WTC11 (cell line): ENCODE results near the gene LMAN2. TPM values are rescaled to one million over a fixed set of nuclear protein-coding genes. Genes with fewer than 3 reads are reported as not detected.
A peak's percentile ranks its signal among the peaks of the same experiment; 100 is the strongest.

ENCODE experiments used
- ATAC-seq: fragments of 200-7000 bp; cut with Tn5 transposase; 2 replicates; pipeline ENCODE4 v1.10.0; 2021; ENCODE audit warnings: mild to moderate bottlenecking, moderate library complexity
- CTCF ChIA-PET: fragments of 300-600 bp; sonication (Branson Sonifier 250); formaldehyde crosslinking; loops from one replicate; lab custom pipeline; 2021; ENCODE audit warnings: antibody characterized with exemption; lab: Charles Lee
- POLR2A ChIA-PET: fragments of 350-600 bp; sonication (Branson Sonifier 250); formaldehyde crosslinking; loops from one replicate; lab custom pipeline; 2021; ENCODE audit warnings: antibody characterized with exemption; lab: Charles Lee
- DNase-seq: peaks from one replicate; pipeline ENCODE4 v3.0.0; 2021; ENCODE audit warnings: low spot score
- H3K27ac Mint-ChIP-seq: 2 replicates; pipeline ENCODE4 v1.8.0; 2021; ENCODE audit warnings: mixed read lengths
- H3K27me3 Mint-ChIP-seq: 2 replicates; pipeline ENCODE4 v1.8.0; 2021; ENCODE audit warnings: low read depth, mild to moderate bottlenecking, moderate library complexity, mixed read lengths
- H3K36me3 Mint-ChIP-seq: 2 replicates; pipeline ENCODE4 v1.8.0; 2021; ENCODE audit warnings: mixed read lengths
- H3K4me1 Mint-ChIP-seq: 2 replicates; pipeline ENCODE4 v1.8.0; 2022; ENCODE audit warnings: mixed read lengths
- H3K4me3 Mint-ChIP-seq: 2 replicates; pipeline ENCODE4 v1.8.0; 2021; ENCODE audit warnings: mild to moderate bottlenecking, moderate library complexity, mixed read lengths
- H3K9me3 Mint-ChIP-seq: 2 replicates; pipeline ENCODE4 v1.8.0; 2021; ENCODE audit warnings: mixed read lengths
- CBFB ChIP-seq: sonication (generic); formaldehyde crosslinking; IDR thresholded peaks from 2 replicates; pipeline ENCODE4 v1.8.1; 2022; ENCODE audit warnings: mild to moderate bottlenecking, low read depth, missing genetic modification reagents
- CREM ChIP-seq: sonication (generic); formaldehyde crosslinking; IDR thresholded peaks from 2 replicates; pipeline ENCODE4 v1.8.1; 2022; ENCODE audit warnings: mild to moderate bottlenecking, missing genetic modification reagents, moderate library complexity
- GTF2I ChIP-seq: fragments of 250-450 bp; sonication (Bioruptor Pico); conservative IDR thresholded peaks from 2 replicates; pipeline ENCODE4 v1.4.0; 2021; ENCODE audit warnings: mild to moderate bottlenecking
- MXD4 ChIP-seq: fragments of 250-450 bp; sonication (Bioruptor Pico); IDR thresholded peaks from 2 replicates; pipeline ENCODE4 v1.8.0; 2021; ENCODE audit warnings: mild to moderate bottlenecking, moderate library complexity, borderline replicate concordance
- MYBL2 ChIP-seq: sonication (generic); formaldehyde crosslinking; IDR thresholded peaks from 2 replicates; pipeline ENCODE4 v1.8.1; 2023; ENCODE audit warnings: mild to moderate bottlenecking, moderate library complexity, missing genetic modification reagents
- NR1H2 ChIP-seq: sonication (generic); formaldehyde crosslinking; IDR thresholded peaks from 2 replicates; pipeline ENCODE4 v1.9.0; 2021; ENCODE audit warnings: mild to moderate bottlenecking, moderate library complexity, missing genetic modification reagents
- RELA ChIP-seq: sonication (generic); formaldehyde crosslinking; IDR thresholded peaks from 2 replicates; pipeline ENCODE4 v1.8.1; 2022; ENCODE audit warnings: missing genetic modification reagents, mild to moderate bottlenecking, borderline replicate concordance
- SMAD3 ChIP-seq: sonication (generic); formaldehyde crosslinking; IDR thresholded peaks from 2 replicates; pipeline ENCODE4 v1.8.0; 2022; ENCODE audit warnings: missing genetic modification reagents, mild to moderate bottlenecking, borderline replicate concordance
- TCF7 ChIP-seq: sonication (generic); formaldehyde crosslinking; IDR thresholded peaks from 2 replicates; pipeline ENCODE4 v1.8.0; 2022; ENCODE audit warnings: mild to moderate bottlenecking, low read depth, missing genetic modification reagents, moderate library complexity
- ZBTB21 ChIP-seq: sonication (generic); formaldehyde crosslinking; IDR thresholded peaks from 2 replicates; pipeline ENCODE4 v1.8.1; 2023; ENCODE audit warnings: mild to moderate bottlenecking, missing genetic modification reagents, borderline replicate concordance
- ZNF219 ChIP-seq: sonication (generic); formaldehyde crosslinking; IDR thresholded peaks from 2 replicates; pipeline ENCODE4 v1.8.0; 2023; ENCODE audit warnings: missing genetic modification reagents, mild to moderate bottlenecking, borderline replicate concordance
- ZNF263 ChIP-seq: sonication (generic); formaldehyde crosslinking; IDR thresholded peaks from 2 replicates; pipeline ENCODE4 v1.8.1; 2022; ENCODE audit warnings: low read depth, mild to moderate bottlenecking, moderate library complexity, missing genetic modification reagents
- ZNF416 ChIP-seq: fragments of 250-450 bp; sonication (Bioruptor Pico); IDR thresholded peaks from 2 replicates; pipeline ENCODE4 v1.9.0; 2021; ENCODE audit warnings: mild to moderate bottlenecking, inconsistent platforms
- ZNF671 ChIP-seq: fragments of 250-450 bp; sonication (Bioruptor Pico); IDR thresholded peaks from 2 replicates; pipeline ENCODE4 v1.8.0; 2021; ENCODE audit warnings: mild to moderate bottlenecking
- total RNA-seq: library from RNA; stranded (reverse); gene quantifications from 3 replicates; pipeline ENCODE4 v1.2.3, GENCODE V29; 2021
- TF ChIP-seq, protein P1 (sequence below): sonication (generic); formaldehyde crosslinking; IDR thresholded peaks from 2 replicates; pipeline ENCODE4 v1.8.0; 2023; ENCODE audit warnings: mild to moderate bottlenecking, missing genetic modification reagents
- TF ChIP-seq, protein P2 (sequence below): fragments of 250-450 bp; sonication (Bioruptor Pico); IDR thresholded peaks from 2 replicates; pipeline ENCODE4 v1.9.0; 2021; ENCODE audit warnings: mild to moderate bottlenecking
- TF ChIP-seq, protein P3 (sequence below): sonication (generic); formaldehyde crosslinking; IDR thresholded peaks from 2 replicates; pipeline ENCODE4 v1.8.1; 2022; ENCODE audit warnings: mild to moderate bottlenecking, missing genetic modification reagents, moderate library complexity, borderline replicate concordance
- TF ChIP-seq, protein P4 (sequence below): fragments of 250-450 bp; sonication (Bioruptor Pico); IDR thresholded peaks from 2 replicates; pipeline ENCODE4 v2.1.2; 2022; ENCODE audit warnings: mild to moderate bottlenecking, moderate library complexity
- TF ChIP-seq, protein P5 (sequence below): sonication (generic); formaldehyde crosslinking; conservative IDR thresholded peaks from 2 replicates; pipeline ENCODE4 v1.8.1; 2023; ENCODE audit warnings: mild to moderate bottlenecking, low read depth, missing genetic modification reagents, moderate library complexity
- TF ChIP-seq, protein P6 (sequence below): sonication (generic); formaldehyde crosslinking; IDR thresholded peaks from 2 replicates; pipeline ENCODE4 v1.8.1; 2022; ENCODE audit warnings: missing genetic modification reagents, borderline replicate concordance

LMAN2 gene
- total RNA-seq, 1 experiment from 2014 or later: 162 TPM

DNA sequence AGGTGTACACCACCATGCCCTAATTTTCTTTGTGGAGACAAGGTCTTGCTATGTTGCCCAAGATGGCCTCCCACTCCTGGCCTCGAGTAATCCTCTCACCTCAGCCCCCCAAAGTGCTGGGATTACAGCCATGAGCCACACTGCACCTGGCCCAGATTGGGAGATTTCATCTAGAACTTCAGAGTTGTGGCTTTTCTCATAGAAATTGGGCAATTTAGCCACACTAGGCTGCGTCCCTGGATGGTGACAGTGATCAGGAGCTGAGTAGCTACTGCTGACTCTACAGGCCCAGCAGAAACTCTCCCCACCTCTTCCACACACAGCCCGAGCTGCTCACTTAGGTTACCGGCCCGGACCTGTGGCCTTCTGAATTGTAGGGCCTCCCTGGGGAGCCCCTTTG lies 41.3 kb upstream of the LMAN2 start:
- H3K4me3 Mint-ChIP-seq: no peak overlapping the region
- ChIA-PET POLR2A (interaction anchor here (1.5 kb wide), 1 partner anchor 10 kb away, joined by 6 read pairs; no protein-coding TSS in a partner anchor), CTCF (interaction anchor here (1.0 to 9.6 kb wide), 6 partner anchors 10 to 62 kb away, joined by 3 to 216 read pairs (median 6); partner anchors contain the start of gene PFN3)
- H3K36me3 Mint-ChIP-seq: no peaks in the 10 kb centered on the region
- H3K27ac Mint-ChIP-seq: no peak overlapping the region
- TF ChIP-seq MXD4 (CRISPR knock-in tag): no peak
- ATAC-seq (no peak), DNase-seq (no peak)
- no peaks in the 10 kb centered on the region for H3K9me3 Mint-ChIP-seq
- H3K4me1 Mint-ChIP-seq: peaks cover 42% of the 10 kb centered on the region
- H3K27me3 Mint-ChIP-seq: peaks cover 31% of the 10 kb centered on the region

DNA sequence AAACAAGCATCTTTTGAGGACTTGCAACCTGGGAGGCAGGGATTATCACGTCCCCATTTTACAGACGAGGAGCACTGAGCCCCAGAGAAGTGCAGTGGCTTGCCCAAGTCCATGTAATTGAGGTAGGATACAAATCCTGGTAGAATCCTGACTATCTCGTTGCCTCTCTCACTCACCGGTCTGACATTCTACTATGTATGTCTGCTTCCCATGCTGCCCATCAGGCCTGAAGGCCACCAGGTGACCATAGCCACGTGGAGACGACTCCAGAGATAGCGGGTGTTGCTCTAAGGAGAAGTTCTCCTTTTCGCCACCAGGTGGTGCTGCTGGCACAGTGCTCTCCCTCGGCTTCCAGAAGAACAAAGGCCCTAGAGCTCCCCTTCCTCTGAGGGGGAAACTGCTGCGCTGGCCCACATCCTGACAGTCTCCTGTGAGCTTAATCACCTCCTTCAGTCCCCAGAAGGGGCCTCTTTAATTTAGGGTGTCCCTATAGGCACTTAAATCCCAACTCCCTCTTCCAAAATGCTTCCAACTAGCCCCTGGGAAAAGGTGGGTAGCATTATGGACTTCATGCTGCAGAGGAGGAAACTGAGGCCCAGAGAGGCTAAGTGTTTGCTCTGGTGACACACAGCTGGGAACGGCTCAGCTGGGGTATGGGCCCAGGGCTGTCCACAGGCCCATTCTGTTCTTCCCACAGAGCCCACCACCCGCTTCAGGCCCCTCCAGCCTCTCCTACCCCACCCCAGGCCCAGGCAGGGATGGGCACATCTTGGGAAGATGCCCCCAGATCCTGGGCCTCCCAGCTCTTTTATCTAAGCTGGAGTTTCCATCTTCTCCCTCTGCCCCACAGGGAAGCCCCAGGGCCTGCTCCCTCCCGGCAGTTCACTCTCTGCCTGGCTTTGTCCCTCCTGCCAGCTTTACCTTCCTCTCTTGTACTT lies 39.2 kb upstream of the LMAN2 start:
- H3K36me3 Mint-ChIP-seq: no peaks in the 10 kb centered on the region
- DNase-seq (peak; percentile 93), ATAC-seq (peak; percentile 88)
- H3K27ac Mint-ChIP-seq: no peak overlapping the region
- no peak overlapping the region for H3K4me3 Mint-ChIP-seq
- no peaks in the 10 kb centered on the region for H3K9me3 Mint-ChIP-seq
- CTCF ChIA-PET: interaction anchor here (0.6 to 9.6 kb wide), 44 partner anchors 8 to 303 kb away, joined by 3 to 216 read pairs (median 6); partner anchors contain the start of genes F12, FGFR4, GRK6 and LMAN2
- peaks cover 31% of the 10 kb centered on the region for H3K27me3 Mint-ChIP-seq
- H3K4me1 Mint-ChIP-seq: peaks cover 32% of the 10 kb centered on the region
- POLR2A ChIA-PET: interaction anchor here (0.5 to 2.1 kb wide), 7 partner anchors 8 to 69 kb away, joined by 3 to 11 read pairs (median 6); partner anchors contain the start of gene GRK6
- TF ChIP-seq, protein P1, sequence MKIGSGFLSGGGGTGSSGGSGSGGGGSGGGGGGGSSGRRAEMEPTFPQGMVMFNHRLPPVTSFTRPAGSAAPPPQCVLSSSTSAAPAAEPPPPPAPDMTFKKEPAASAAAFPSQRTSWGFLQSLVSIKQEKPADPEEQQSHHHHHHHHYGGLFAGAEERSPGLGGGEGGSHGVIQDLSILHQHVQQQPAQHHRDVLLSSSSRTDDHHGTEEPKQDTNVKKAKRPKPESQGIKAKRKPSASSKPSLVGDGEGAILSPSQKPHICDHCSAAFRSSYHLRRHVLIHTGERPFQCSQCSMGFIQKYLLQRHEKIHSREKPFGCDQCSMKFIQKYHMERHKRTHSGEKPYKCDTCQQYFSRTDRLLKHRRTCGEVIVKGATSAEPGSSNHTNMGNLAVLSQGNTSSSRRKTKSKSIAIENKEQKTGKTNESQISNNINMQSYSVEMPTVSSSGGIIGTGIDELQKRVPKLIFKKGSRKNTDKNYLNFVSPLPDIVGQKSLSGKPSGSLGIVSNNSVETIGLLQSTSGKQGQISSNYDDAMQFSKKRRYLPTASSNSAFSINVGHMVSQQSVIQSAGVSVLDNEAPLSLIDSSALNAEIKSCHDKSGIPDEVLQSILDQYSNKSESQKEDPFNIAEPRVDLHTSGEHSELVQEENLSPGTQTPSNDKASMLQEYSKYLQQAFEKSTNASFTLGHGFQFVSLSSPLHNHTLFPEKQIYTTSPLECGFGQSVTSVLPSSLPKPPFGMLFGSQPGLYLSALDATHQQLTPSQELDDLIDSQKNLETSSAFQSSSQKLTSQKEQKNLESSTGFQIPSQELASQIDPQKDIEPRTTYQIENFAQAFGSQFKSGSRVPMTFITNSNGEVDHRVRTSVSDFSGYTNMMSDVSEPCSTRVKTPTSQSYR (CRISPR knock-in tag): no peak
- TF ChIP-seq, protein P2, sequence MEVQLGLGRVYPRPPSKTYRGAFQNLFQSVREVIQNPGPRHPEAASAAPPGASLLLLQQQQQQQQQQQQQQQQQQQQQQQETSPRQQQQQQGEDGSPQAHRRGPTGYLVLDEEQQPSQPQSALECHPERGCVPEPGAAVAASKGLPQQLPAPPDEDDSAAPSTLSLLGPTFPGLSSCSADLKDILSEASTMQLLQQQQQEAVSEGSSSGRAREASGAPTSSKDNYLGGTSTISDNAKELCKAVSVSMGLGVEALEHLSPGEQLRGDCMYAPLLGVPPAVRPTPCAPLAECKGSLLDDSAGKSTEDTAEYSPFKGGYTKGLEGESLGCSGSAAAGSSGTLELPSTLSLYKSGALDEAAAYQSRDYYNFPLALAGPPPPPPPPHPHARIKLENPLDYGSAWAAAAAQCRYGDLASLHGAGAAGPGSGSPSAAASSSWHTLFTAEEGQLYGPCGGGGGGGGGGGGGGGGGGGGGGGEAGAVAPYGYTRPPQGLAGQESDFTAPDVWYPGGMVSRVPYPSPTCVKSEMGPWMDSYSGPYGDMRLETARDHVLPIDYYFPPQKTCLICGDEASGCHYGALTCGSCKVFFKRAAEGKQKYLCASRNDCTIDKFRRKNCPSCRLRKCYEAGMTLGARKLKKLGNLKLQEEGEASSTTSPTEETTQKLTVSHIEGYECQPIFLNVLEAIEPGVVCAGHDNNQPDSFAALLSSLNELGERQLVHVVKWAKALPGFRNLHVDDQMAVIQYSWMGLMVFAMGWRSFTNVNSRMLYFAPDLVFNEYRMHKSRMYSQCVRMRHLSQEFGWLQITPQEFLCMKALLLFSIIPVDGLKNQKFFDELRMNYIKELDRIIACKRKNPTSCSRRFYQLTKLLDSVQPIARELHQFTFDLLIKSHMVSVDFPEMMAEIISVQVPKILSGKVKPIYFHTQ (CRISPR knock-in tag): no peak
- no peak for TF ChIP-seq NR1H2 (CRISPR knock-in tag)
- TF ChIP-seq ZNF219 (CRISPR knock-in tag): no peak
- peak; percentile 36; the same call in 1 of the 2 replicates for TF ChIP-seq GTF2I (CRISPR knock-in tag)
- TF ChIP-seq, protein P3, sequence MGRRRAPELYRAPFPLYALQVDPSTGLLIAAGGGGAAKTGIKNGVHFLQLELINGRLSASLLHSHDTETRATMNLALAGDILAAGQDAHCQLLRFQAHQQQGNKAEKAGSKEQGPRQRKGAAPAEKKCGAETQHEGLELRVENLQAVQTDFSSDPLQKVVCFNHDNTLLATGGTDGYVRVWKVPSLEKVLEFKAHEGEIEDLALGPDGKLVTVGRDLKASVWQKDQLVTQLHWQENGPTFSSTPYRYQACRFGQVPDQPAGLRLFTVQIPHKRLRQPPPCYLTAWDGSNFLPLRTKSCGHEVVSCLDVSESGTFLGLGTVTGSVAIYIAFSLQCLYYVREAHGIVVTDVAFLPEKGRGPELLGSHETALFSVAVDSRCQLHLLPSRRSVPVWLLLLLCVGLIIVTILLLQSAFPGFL (CRISPR knock-in tag): no peak
- no peak for TF ChIP-seq ZNF263
- no peak for TF ChIP-seq ZBTB21 (CRISPR knock-in tag)
- TF ChIP-seq, protein P4, sequence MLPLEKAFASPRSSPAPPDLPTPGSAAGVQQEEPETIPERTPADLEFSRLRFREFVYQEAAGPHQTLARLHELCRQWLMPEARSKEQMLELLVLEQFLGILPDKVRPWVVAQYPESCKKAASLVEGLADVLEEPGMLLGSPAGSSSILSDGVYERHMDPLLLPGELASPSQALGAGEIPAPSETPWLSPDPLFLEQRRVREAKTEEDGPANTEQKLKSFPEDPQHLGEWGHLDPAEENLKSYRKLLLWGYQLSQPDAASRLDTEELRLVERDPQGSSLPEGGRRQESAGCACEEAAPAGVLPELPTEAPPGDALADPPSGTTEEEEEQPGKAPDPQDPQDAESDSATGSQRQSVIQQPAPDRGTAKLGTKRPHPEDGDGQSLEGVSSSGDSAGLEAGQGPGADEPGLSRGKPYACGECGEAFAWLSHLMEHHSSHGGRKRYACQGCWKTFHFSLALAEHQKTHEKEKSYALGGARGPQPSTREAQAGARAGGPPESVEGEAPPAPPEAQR (CRISPR knock-in tag): no peak
- TF ChIP-seq, protein P5, sequence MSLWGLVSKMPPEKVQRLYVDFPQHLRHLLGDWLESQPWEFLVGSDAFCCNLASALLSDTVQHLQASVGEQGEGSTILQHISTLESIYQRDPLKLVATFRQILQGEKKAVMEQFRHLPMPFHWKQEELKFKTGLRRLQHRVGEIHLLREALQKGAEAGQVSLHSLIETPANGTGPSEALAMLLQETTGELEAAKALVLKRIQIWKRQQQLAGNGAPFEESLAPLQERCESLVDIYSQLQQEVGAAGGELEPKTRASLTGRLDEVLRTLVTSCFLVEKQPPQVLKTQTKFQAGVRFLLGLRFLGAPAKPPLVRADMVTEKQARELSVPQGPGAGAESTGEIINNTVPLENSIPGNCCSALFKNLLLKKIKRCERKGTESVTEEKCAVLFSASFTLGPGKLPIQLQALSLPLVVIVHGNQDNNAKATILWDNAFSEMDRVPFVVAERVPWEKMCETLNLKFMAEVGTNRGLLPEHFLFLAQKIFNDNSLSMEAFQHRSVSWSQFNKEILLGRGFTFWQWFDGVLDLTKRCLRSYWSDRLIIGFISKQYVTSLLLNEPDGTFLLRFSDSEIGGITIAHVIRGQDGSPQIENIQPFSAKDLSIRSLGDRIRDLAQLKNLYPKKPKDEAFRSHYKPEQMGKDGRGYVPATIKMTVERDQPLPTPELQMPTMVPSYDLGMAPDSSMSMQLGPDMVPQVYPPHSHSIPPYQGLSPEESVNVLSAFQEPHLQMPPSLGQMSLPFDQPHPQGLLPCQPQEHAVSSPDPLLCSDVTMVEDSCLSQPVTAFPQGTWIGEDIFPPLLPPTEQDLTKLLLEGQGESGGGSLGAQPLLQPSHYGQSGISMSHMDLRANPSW: no peak
- TF ChIP-seq, protein P6, sequence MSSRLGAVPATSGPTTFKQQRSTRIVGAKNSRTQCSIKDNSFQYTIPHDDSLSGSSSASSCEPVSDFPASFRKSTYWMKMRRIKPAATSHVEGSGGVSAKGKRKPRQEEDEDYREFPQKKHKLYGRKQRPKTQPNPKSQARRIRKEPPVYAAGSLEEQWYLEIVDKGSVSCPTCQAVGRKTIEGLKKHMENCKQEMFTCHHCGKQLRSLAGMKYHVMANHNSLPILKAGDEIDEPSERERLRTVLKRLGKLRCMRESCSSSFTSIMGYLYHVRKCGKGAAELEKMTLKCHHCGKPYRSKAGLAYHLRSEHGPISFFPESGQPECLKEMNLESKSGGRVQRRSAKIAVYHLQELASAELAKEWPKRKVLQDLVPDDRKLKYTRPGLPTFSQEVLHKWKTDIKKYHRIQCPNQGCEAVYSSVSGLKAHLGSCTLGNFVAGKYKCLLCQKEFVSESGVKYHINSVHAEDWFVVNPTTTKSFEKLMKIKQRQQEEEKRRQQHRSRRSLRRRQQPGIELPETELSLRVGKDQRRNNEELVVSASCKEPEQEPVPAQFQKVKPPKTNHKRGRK (CRISPR knock-in tag): no peak
- no peak for TF ChIP-seq RELA (CRISPR knock-in tag)
- no peak for TF ChIP-seq MYBL2 (CRISPR knock-in tag)
- TF ChIP-seq CREM (CRISPR knock-in tag): no peak
- no peak for TF ChIP-seq TCF7 (CRISPR knock-in tag)
- no peak for TF ChIP-seq CBFB (CRISPR knock-in tag)
- no peak for TF ChIP-seq ZNF416 (CRISPR knock-in tag)
- no peak for TF ChIP-seq SMAD3 (CRISPR knock-in tag)
- TF ChIP-seq ZNF671 (CRISPR knock-in tag): no peak
